Astrocyte of the spinal cord (primary cell): ENCODE results near the gene ATP2B3.

Source experiments
- DNase-seq: peaks from one replicate; pipeline ENCODE4 v3.0.0; 2011; ENCODE audit warnings: low read depth, low spot score
- H3K4me3 ChIP-seq: 2 replicates; pipeline ENCODE4 v1.5.1; 2011; ENCODE audit warnings: low read depth, mild to moderate bottlenecking, low read length, moderate library complexity
- CTCF ChIP-seq: IDR thresholded peaks from 2 replicates; pipeline ENCODE4 v1.5.1; 2012; ENCODE audit warnings: low read depth, mild to moderate bottlenecking, low read length, inconsistent platforms
- in situ Hi-C: cut with HindIII; loops from 2 replicates; pipeline ENCODE4 v1.10.0; 2017; ENCODE audit warnings: low sequenced_read_pairs

ATP2B3 gene

DNA sequence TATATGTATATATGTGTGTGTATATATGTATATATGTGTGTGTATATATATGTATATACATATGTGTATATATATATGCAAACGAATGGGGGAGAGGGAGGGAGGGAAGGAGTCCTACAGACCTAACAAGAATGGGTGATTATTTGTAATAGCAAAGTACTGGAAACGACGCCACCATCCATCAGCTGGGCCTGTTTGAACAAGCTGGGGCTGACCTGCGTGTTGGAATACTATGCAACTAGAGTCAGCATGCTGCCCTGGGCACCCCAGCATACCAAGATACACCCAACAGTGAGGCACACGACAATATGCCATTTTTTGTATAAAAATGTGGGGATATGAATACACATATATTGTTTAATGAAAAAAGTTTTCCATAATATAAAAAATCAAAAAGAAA lies 103.1 kb downstream of the ATP2B3 start:
- TF ChIP-seq CTCF, result no peak
- in situ Hi-C loops, result no loop called here
- DNase-seq, result no peak
- H3K4me3 ChIP-seq, result no peak overlapping the region

- H3K4me3 ChIP-seq, result no peak overlapping the region
- TF ChIP-seq CTCF, result no peak
- DNase-seq, result no peak
- in situ Hi-C loops, result no loop called here
Measured at GRCh38 chrX:153621949-153622598, 104.6 kb downstream of the ATP2B3 start.

- H3K4me3 ChIP-seq, result no peak overlapping the region
- in situ Hi-C loops, result no loop called here
- DNase-seq, result no peak
- TF ChIP-seq CTCF, result no peak
Measured at GRCh38 chrX:153622661-153623309, 105.3 kb downstream of the ATP2B3 start.

- no peak for DNase-seq
- in situ Hi-C loops, result no loop called here
- H3K4me3 ChIP-seq, result no peak overlapping the region
- no peak for TF ChIP-seq CTCF
Measured at GRCh38 chrX:153623310-153624029, 106.0 kb downstream of the ATP2B3 start.

GRCh38 chrX:153624196-153625091 lies 107.0 kb downstream of the ATP2B3 start:
- no peak for DNase-seq
- in situ Hi-C loops, result no loop called here
- H3K4me3 ChIP-seq, result no peak overlapping the region
- TF ChIP-seq CTCF, result no peak
